Measurements from ENCODE around the gene MID1IP1.

DNA sequence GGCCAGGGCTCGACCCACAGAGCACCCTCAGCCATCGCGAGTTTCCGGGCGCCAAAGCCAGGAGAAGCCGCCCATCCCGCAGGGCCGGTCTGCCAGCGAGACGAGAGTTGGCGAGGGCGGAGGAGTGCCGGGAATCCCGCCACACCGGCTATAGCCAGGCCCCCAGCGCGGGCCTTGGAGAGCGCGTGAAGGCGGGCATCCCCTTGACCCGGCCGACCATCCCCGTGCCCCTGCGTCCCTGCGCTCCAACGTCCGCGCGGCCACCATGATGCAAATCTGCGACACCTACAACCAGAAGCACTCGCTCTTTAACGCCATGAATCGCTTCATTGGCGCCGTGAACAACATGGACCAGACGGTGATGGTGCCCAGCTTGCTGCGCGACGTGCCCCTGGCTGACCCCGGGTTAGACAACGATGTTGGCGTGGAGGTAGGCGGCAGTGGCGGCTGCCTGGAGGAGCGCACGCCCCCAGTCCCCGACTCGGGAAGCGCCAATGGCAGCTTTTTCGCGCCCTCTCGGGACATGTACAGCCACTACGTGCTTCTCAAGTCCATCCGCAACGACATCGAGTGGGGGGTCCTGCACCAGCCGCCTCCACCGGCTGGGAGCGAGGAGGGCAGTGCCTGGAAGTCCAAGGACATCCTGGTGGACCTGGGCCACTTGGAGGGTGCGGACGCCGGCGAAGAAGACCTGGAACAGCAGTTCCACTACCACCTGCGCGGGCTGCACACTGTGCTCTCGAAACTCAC, 3.6 kb downstream of the MID1IP1 start:
- TF ChIP-seq, protein P1, sequence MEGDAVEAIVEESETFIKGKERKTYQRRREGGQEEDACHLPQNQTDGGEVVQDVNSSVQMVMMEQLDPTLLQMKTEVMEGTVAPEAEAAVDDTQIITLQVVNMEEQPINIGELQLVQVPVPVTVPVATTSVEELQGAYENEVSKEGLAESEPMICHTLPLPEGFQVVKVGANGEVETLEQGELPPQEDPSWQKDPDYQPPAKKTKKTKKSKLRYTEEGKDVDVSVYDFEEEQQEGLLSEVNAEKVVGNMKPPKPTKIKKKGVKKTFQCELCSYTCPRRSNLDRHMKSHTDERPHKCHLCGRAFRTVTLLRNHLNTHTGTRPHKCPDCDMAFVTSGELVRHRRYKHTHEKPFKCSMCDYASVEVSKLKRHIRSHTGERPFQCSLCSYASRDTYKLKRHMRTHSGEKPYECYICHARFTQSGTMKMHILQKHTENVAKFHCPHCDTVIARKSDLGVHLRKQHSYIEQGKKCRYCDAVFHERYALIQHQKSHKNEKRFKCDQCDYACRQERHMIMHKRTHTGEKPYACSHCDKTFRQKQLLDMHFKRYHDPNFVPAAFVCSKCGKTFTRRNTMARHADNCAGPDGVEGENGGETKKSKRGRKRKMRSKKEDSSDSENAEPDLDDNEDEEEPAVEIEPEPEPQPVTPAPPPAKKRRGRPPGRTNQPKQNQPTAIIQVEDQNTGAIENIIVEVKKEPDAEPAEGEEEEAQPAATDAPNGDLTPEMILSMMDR (IDR thresholded peaks at IDR 0.05; ENCODE audit: low read depth, low read length): no peak
- TF ChIP-seq POLR2A (IDR thresholded peaks at IDR 0.05; ENCODE audit: extremely low read depth, insufficient read length) (no peak), MYC (IDR thresholded peaks at IDR 0.05; ENCODE audit: low read depth, low read length) (no peak)
- TF ChIP-seq, protein P2, sequence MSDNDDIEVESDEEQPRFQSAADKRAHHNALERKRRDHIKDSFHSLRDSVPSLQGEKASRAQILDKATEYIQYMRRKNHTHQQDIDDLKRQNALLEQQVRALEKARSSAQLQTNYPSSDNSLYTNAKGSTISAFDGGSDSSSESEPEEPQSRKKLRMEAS (IDR thresholded peaks at IDR 0.05; ENCODE audit: low read depth, low read length): no peak
